ENCODE results near the gene MAPK1.

The MAPK1 gene

DNA sequence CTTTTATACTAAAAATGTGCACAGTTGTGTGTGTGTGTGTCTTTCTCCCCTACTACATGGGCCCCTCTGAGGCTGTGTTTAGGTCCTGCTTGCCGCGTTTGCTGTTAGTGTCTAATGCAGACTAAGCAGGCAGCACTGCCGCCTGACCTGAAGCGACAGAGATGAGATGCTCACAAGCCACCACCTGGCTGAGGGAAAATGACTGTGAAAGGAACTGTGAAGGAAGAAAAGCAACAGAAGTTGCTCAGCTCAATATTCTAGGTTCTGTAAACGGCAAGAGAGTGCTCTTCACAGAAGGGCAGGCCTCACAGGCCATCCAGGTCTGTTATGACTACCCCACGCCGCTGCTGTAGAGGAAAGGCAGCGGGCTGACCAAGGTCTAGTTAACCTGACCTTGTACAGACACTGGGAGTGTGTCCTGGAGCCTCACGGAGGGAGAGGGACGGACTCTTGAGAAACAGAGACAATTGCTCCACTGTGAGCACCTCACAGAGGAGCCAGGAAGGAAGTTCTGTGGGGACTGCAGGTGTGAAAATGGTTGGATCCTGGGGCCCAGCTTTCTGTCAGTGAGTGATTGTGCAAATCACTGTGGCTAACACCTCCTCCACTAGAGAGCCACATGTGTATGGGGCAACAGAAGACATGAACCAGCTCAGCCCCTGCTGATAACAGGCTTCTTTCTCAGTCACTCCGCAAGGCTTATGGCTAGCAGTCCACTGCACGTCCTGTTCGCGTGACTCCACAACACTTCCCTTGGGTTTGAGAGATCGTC, 100.6 kb downstream of the MAPK1 start:
- no peak for DNase-seq (ENCODE audit: low read depth)
- no peak overlapping the region for H3K4me3 ChIP-seq (ENCODE audit: control insufficient read depth, low read depth, low read length)
- TF ChIP-seq, protein P1, sequence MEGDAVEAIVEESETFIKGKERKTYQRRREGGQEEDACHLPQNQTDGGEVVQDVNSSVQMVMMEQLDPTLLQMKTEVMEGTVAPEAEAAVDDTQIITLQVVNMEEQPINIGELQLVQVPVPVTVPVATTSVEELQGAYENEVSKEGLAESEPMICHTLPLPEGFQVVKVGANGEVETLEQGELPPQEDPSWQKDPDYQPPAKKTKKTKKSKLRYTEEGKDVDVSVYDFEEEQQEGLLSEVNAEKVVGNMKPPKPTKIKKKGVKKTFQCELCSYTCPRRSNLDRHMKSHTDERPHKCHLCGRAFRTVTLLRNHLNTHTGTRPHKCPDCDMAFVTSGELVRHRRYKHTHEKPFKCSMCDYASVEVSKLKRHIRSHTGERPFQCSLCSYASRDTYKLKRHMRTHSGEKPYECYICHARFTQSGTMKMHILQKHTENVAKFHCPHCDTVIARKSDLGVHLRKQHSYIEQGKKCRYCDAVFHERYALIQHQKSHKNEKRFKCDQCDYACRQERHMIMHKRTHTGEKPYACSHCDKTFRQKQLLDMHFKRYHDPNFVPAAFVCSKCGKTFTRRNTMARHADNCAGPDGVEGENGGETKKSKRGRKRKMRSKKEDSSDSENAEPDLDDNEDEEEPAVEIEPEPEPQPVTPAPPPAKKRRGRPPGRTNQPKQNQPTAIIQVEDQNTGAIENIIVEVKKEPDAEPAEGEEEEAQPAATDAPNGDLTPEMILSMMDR (conservative IDR thresholded peaks at IDR 0.05; ENCODE audit: control insufficient read depth, insufficient read depth, low read depth, low read length): no peak

DNA sequence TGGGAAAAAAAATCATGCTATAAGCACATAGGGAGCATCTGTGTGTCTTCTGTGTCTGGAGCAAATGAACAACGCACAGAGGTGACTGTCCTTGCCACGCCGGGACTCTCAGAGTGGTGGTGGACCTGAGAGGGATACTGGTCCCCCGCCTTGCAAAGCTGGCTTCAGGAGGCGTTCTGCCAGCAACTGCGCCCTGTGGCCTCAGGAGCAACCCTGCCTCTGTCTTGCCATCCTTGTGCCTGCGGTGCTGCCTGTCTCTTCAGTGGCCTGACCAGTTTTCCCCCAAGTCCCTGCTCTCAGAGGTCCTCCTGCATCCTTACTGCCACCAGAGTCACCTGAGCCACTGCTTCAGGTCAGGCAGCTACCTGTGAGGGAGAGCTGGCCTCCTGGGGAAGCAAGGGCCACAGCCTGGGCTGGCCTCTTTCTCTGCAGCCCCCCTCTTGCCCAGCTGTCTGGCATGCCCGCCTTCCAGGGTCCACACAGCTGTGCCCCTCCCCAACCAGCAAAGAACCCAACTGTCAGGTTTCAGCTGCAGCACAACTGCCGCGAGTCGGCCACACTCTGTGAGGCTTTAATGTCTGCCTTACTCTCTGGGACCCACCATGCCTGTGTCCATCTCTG, 101.4 kb downstream of the MAPK1 start:
- TF ChIP-seq, protein P1 (conservative IDR thresholded peaks at IDR 0.05; ENCODE audit: control insufficient read depth, insufficient read depth, low read depth, low read length): no peak
- DNase-seq (ENCODE audit: low read depth): no peak
- no peak overlapping the region for H3K4me3 ChIP-seq (ENCODE audit: control insufficient read depth, low read depth, low read length)

DNA sequence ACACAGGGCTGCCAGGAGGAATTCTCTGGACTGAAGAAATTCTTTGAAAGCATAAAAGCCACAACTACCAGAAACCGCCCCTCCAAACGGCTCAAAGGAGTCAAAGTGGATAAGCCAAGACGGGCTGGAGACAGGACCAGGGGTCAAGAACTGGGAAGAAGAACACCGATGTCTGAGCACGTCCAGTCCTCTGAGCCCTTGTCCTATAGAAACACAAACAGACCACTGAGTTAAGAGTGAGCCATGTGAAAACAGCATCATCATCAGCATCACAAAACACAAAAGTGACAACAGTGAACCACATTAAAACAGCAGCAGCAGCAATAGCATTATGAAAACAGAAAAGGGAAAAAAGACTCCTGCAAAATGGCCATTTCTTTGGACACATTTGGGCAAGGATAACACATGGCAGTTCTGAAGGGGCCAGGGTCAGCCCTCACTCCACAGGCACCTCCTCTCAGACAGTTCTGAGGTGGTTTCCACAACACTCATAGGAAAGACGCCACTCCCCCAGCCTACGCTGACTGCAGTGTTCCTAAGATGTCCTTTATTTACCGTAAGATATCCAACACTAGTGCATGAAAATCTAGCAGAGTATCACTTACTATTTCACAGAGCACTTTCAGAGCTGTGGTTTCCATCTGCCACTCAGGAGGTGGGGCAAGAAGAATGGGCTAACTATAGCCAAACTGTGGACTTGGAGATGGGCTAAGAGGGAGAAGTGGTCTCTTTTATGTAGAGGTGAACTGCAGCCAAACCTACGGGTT, 103.2 kb downstream of the MAPK1 start:
- TF ChIP-seq, protein P1 (conservative IDR thresholded peaks at IDR 0.05; ENCODE audit: control insufficient read depth, insufficient read depth, low read depth, low read length): no peak
- H3K4me3 ChIP-seq (ENCODE audit: control insufficient read depth, low read depth, low read length): no peak overlapping the region
- DNase-seq (ENCODE audit: low read depth): no peak

DNA sequence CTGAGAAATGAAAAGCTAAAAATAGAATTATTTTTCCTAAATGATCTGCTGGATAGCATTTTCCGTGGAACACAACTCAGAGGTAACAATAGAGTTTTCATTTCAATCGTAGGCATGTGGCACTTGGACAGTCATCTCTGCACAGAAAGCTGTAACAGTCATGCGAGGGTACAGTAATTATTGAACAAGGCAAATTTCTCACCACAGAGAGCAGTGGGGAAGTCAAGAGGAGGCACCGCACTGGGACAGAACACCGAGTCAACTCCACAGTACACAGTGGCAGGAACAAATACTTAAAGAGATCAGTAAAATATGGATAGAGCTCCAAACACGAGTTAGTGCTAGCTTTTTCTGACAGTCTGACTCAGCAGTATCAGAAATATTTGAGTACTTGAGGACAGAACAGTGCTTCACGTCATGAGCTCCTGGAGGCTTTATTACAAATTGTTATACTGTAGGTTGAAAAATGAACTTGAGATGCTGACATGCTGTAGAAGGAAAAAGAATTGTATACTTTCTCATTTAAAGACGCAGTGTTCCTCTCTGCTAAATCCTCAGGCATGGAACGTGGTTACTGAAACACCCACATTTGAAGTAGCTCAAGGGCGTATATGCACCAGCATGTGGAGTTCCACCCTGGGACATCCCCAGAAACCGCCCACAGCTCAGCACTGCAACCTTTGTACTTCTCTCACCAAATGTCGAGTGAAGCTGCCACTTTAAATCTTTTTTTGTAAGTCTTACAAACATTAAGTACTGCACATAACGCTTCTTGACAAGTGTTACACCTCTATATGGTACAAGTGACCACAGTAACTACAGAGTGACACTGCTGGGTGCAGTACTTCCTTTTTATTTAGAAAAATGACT, 104.5 kb downstream of the MAPK1 start:
- DNase-seq (ENCODE audit: low read depth): no peak
- H3K4me3 ChIP-seq (ENCODE audit: control insufficient read depth, low read depth, low read length): no peak overlapping the region
- TF ChIP-seq, protein P1 (conservative IDR thresholded peaks at IDR 0.05; ENCODE audit: control insufficient read depth, insufficient read depth, low read depth, low read length): no peak

DNA sequence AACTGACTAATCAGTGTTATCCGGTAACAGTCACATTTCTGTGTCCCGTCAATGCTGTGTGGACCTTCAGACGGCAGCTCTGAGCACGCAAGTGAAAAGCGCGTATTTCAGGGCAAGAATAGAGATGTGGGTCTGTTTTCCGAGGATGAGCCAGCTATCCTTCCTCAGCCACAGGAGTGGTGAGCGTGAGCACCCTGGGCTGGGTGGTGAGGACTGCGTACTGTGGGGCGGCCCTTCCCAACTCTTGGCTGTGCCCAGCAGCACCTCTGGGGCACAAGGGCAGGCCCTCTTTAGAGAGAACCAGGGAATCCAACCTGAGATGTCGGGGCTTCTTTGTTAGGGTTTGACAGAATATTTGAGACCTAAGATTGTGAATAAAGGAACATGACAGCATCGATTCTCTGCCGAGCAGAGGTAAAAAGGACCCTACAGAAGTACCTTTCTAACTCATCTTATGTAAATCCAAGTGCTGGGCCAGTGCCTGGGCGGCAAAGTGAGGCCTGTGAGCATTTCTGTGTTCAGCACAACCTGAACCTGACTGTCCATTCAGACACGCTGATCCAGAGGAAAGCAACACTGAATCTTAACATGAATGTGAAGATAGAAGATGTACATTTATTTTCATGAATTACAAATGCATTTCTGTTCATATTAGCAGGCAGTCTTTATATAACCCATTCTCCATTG, 105.3 kb downstream of the MAPK1 start:
- no peak overlapping the region for H3K4me3 ChIP-seq (ENCODE audit: control insufficient read depth, low read depth, low read length)
- DNase-seq (ENCODE audit: low read depth): no peak
- TF ChIP-seq, protein P1 (conservative IDR thresholded peaks at IDR 0.05; ENCODE audit: control insufficient read depth, insufficient read depth, low read depth, low read length): no peak
